A673 (cell line): ENCODE results near the gene IL18.

Experiments used
- EZH2 ChIP-seq: fragments of 200-600 bp; sonication (generic); IDR thresholded peaks from 2 replicates; pipeline ENCODE4 v1.6.1; 2017; ENCODE audit warnings: borderline replicate concordance, low read depth, mild to moderate bottlenecking, mixed read lengths, antibody characterized with exemption, low read length; ENCODE audit not compliant: poor library complexity, severe bottlenecking
- TF ChIP-seq, protein P1 (sequence below): fragments of 300-800, 200-600 bp; sonication (generic); conservative IDR thresholded peaks from 2 replicates; pipeline ENCODE4 v1.5.1; 2017; ENCODE audit warnings: low read depth, mild to moderate bottlenecking, antibody characterized with exemption, low read length, moderate library complexity, mixed read lengths

DNA sequence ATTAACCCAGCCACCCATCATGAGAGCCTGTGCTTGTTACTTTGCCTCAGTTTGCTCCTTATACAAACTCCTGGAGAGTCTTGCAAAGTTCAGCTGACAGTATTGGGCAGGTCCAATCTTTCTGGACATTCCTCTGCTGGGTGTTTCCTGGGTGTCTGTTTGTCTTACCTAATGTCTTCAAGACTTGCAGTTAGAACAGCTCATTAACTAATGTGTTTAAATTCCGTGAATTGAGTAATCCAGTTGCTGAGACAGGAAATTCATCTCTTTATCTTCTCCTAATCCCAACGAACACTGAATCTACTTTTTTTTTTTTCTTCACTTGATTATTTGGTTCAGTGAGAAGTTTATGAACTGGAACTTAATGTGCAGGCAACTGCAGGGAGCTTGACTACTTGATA lies 32.1 kb upstream of the IL18 start:
- TF ChIP-seq EZH2, result no peak
- TF ChIP-seq, protein P1, sequence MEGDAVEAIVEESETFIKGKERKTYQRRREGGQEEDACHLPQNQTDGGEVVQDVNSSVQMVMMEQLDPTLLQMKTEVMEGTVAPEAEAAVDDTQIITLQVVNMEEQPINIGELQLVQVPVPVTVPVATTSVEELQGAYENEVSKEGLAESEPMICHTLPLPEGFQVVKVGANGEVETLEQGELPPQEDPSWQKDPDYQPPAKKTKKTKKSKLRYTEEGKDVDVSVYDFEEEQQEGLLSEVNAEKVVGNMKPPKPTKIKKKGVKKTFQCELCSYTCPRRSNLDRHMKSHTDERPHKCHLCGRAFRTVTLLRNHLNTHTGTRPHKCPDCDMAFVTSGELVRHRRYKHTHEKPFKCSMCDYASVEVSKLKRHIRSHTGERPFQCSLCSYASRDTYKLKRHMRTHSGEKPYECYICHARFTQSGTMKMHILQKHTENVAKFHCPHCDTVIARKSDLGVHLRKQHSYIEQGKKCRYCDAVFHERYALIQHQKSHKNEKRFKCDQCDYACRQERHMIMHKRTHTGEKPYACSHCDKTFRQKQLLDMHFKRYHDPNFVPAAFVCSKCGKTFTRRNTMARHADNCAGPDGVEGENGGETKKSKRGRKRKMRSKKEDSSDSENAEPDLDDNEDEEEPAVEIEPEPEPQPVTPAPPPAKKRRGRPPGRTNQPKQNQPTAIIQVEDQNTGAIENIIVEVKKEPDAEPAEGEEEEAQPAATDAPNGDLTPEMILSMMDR, result no peak
